C4-2B (cell line): ENCODE results near the gene CHCHD6.

Experiments used
- ZFX ChIP-seq: fragments of 450-650 bp; IDR thresholded peaks from 2 replicates; pipeline ENCODE4 v1.6.1; 2017
- TF ChIP-seq, protein P1 (sequence below): fragments of 450-650 bp; conservative IDR thresholded peaks from 2 replicates; pipeline ENCODE4 v1.5.1; 2017; ENCODE audit warnings: mild to moderate bottlenecking

DNA sequence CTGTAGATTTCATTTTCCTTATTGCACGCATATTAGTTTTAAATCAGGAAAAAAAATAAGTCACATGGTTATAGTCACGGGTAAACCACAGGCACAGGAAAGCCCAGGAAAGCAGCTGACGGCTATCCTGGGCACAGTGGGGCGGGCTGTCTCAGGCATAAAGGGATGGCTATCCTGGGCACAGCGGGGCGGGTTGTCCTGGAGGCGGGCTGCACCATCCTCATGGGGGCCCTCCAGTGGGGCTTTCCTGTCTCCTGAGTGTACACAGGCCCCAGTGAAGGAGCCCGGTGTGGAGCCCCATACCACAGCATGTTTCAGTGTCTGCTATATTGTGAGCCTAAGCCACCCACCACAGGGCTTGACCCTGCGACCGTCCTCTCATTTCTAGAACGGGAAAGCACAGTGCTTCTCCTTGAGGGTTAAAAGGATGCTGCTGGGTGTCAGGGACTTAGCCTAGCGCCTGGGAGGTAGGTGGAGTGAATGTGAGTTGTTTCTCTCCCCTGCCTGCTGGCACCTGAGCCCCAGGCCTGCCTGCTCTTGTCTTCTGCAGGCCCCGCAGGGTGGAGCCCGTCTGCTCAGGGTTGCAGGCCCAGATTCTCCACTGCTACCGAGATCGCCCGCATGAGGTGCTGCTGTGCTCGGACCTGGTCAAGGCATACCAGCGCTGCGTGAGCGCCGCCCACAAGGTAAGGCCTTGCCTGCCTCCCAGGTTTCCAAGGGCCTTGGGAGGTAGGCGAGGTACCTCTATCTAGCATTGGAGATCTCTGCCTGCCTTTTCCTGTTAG, 253.0 kb downstream of the CHCHD6 start:
- TF ChIP-seq, protein P1, sequence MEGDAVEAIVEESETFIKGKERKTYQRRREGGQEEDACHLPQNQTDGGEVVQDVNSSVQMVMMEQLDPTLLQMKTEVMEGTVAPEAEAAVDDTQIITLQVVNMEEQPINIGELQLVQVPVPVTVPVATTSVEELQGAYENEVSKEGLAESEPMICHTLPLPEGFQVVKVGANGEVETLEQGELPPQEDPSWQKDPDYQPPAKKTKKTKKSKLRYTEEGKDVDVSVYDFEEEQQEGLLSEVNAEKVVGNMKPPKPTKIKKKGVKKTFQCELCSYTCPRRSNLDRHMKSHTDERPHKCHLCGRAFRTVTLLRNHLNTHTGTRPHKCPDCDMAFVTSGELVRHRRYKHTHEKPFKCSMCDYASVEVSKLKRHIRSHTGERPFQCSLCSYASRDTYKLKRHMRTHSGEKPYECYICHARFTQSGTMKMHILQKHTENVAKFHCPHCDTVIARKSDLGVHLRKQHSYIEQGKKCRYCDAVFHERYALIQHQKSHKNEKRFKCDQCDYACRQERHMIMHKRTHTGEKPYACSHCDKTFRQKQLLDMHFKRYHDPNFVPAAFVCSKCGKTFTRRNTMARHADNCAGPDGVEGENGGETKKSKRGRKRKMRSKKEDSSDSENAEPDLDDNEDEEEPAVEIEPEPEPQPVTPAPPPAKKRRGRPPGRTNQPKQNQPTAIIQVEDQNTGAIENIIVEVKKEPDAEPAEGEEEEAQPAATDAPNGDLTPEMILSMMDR, result no peak
- no peak for TF ChIP-seq ZFX
